HG02870 (cell line): ENCODE data around the gene RAB20.

Experiments
- ATAC-seq: cut with Tn5 transposase; IDR thresholded peaks from one replicate; pipeline ENCODE4 v1.9.1; 2021; ENCODE audit warnings: mild to moderate bottlenecking, moderate library complexity; ENCODE audit not compliant: unreplicated experiment

Gene RAB20

GRCh38 chr13:110474713-110475112, 86.8 kb downstream of the RAB20 start:
- ATAC-seq: no peak
